Fibroblast of mammary gland (primary cell): Measurements from ENCODE around the gene BUD31.

ENCODE experiments used
- DNase-seq: peaks from one replicate; pipeline ENCODE4 v3.0.0-alpha.2; 2010; ENCODE audit warnings: low read depth
- H3K4me3 ChIP-seq: 2 replicates; pipeline ENCODE4 v1.5.1; 2011; ENCODE audit warnings: low read depth, mild to moderate bottlenecking, low read length, moderate library complexity; ENCODE audit not compliant: control insufficient read depth
- CTCF ChIP-seq: conservative IDR thresholded peaks from 2 replicates; pipeline ENCODE4 v1.5.1; 2011; ENCODE audit warnings: low read depth, low read length, inconsistent platforms; ENCODE audit not compliant: control insufficient read depth, insufficient read depth

Gene BUD31

GRCh38 chr7:99402854-99403253 lies 5.9 kb upstream of the BUD31 start:
- no peak overlapping the region for H3K4me3 ChIP-seq
- TF ChIP-seq CTCF = no peak

GRCh38 chr7:99403764-99404163 lies 5.0 kb upstream of the BUD31 start:
- no peak for DNase-seq
- no peak for TF ChIP-seq CTCF
- no peak overlapping the region for H3K4me3 ChIP-seq

More at GRCh38 chr7:99402854-99403253, 5.9 kb upstream of the BUD31 start:
- no peak for DNase-seq

GRCh38 chr7:99404235-99404976 lies 4.4 kb upstream of the BUD31 start:
- peak; percentile 93 for DNase-seq
- H3K4me3 ChIP-seq = no peak overlapping the region
- TF ChIP-seq CTCF = no peak

GRCh38 chr7:99404977-99405320 lies 3.8 kb upstream of the BUD31 start:
- no peak for TF ChIP-seq CTCF
- H3K4me3 ChIP-seq = no peak overlapping the region
- DNase-seq = no peak

GRCh38 chr7:99406557-99406956 lies 2.2 kb upstream of the BUD31 start:
- no peak for DNase-seq
- no peak for TF ChIP-seq CTCF
- H3K4me3 ChIP-seq = no peak overlapping the region

GRCh38 chr7:99407872-99408378 lies 844 bp upstream of the BUD31 start:
- no peak for TF ChIP-seq CTCF
- H3K4me3 ChIP-seq = peak overlapping the region; percentile 98
- DNase-seq = peak; percentile 93
